Neural progenitor cell (in vitro differentiated cells): ENCODE data around the gene DIO3.

Experiments used
- EZH2phosphoT487 ChIP-seq: fragments of 200-600 bp; sonication (generic); IDR thresholded peaks from 2 replicates; pipeline ENCODE4 v1.6.1; 2017; ENCODE audit warnings: antibody characterized with exemption
- TF ChIP-seq, protein P1 (sequence below): fragments of 200-600 bp; sonication (generic); IDR thresholded peaks from 2 replicates; pipeline ENCODE4 v1.5.1; 2017; ENCODE audit warnings: antibody characterized with exemption, mild to moderate bottlenecking

DNA sequence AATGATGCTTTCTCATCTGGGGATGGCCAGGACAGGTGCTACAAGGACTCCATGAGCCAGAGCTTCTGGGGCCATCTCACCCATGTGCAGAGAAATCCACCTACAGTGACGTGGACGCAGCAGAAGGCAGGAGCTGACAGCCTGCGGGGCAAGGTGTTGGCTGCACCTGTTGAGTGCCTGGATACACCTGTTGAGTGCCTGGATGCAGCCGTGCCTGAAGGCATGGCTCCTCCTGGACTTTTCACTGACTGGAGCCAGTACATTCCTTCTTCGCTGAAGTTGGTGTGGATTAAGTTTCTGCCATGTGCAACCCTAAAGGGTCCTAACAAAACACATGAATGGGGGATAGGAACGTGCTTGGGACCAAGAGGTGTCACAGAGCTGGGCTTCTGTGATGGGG, 7.4 kb upstream of the DIO3 start:
- TF ChIP-seq, protein P1, sequence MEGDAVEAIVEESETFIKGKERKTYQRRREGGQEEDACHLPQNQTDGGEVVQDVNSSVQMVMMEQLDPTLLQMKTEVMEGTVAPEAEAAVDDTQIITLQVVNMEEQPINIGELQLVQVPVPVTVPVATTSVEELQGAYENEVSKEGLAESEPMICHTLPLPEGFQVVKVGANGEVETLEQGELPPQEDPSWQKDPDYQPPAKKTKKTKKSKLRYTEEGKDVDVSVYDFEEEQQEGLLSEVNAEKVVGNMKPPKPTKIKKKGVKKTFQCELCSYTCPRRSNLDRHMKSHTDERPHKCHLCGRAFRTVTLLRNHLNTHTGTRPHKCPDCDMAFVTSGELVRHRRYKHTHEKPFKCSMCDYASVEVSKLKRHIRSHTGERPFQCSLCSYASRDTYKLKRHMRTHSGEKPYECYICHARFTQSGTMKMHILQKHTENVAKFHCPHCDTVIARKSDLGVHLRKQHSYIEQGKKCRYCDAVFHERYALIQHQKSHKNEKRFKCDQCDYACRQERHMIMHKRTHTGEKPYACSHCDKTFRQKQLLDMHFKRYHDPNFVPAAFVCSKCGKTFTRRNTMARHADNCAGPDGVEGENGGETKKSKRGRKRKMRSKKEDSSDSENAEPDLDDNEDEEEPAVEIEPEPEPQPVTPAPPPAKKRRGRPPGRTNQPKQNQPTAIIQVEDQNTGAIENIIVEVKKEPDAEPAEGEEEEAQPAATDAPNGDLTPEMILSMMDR: no peak
- no peak for TF ChIP-seq EZH2phosphoT487
